Measurements from ENCODE around the gene HADHA. TPM values are rescaled to one million over a fixed set of nuclear protein-coding genes. Genes with fewer than 3 reads are reported as not detected.

HADHA gene
- total RNA-seq, 6 experiments from 2014 or later = 115 to 246 (median 160) TPM

DNA sequence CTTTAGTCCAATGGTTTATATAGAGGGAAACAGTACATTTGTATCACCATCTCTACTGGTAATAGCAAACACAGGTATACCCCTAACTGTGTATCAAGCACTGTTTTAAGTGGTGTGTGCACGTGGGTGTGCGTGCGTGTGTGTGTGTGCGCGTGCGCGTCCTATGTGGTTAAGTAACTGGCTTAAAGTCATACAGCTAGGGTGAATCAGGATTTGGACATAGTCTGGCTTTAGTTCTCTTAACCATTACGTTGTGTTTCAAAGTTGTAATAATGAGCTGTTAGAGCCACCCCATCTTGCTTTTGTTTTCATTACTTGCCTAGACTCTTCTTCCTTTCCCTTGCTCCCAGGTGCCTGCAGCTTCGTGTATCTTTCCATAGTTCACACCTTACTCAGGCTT lies 2.4 kb upstream of the HADHA start:
- DNase-seq (no peak), ATAC-seq (no peak)
- H3K27ac ChIP-seq = no peak overlapping the region
- H3K36me3 ChIP-seq = no peaks in the 10 kb centered on the region
- intact Hi-C loops (cut with DNase I) = no loop called here
- peaks cover 0 to 52% (median 24%) of the 10 kb centered on the region in 4 donors for H3K4me1 ChIP-seq
- no peaks in the 10 kb centered on the region for H3K27me3 ChIP-seq
- WGBS (ENCODE audit: insufficient coverage, low coverage, low lambda C conversion rate, missing lambda C conversion rate) = 65% methylated on average over 9 of the region's 9 CpGs
- H3K4me3 ChIP-seq = no peak overlapping the region
- TF ChIP-seq, protein P1, sequence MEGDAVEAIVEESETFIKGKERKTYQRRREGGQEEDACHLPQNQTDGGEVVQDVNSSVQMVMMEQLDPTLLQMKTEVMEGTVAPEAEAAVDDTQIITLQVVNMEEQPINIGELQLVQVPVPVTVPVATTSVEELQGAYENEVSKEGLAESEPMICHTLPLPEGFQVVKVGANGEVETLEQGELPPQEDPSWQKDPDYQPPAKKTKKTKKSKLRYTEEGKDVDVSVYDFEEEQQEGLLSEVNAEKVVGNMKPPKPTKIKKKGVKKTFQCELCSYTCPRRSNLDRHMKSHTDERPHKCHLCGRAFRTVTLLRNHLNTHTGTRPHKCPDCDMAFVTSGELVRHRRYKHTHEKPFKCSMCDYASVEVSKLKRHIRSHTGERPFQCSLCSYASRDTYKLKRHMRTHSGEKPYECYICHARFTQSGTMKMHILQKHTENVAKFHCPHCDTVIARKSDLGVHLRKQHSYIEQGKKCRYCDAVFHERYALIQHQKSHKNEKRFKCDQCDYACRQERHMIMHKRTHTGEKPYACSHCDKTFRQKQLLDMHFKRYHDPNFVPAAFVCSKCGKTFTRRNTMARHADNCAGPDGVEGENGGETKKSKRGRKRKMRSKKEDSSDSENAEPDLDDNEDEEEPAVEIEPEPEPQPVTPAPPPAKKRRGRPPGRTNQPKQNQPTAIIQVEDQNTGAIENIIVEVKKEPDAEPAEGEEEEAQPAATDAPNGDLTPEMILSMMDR (IDR thresholded peaks at IDR 0.05) = no peak
- no peak for TF ChIP-seq POLR2A (IDR thresholded peaks at IDR 0.05)
- H3K9me3 ChIP-seq = no peaks in the 10 kb centered on the region

DNA sequence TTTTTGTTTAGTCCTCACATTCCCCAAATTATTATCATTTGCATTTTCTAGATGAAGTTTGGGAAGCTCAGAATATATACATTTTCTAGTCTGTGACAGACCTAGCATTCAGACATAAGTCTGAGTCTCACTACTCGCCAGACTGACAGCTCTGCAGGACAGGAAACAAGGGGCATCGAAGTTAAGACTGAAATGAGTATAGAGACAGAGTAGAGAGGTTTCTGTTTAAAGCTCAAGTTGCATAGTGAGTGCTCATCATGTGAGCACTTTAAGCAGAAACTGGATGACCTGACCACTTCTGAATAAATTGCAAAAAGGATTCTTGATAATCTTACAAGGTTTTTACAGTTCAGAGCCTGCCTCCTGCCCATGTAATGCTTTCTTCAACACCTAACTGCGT lies 1.4 kb upstream of the HADHA start:
- peaks cover 0 to 57% (median 25%) of the 10 kb centered on the region in 4 donors for H3K4me1 ChIP-seq
- WGBS (ENCODE audit: insufficient coverage, low coverage, low lambda C conversion rate, missing lambda C conversion rate) = 4% methylated on average over 3 of the region's 3 CpGs
- DNase-seq = no peak
- intact Hi-C loops (cut with DNase I) = no loop called here
- peak overlapping the region; percentile 63 to 92 (median 83) for H3K4me3 ChIP-seq
- H3K27ac ChIP-seq = peak overlapping the region; percentile 96 to 98 (median 96)
- ATAC-seq = no peak
- TF ChIP-seq, protein P1 (IDR thresholded peaks at IDR 0.05) = no peak
- TF ChIP-seq POLR2A (IDR thresholded peaks at IDR 0.05) = no peak
- H3K27me3 ChIP-seq = no peaks in the 10 kb centered on the region
- H3K36me3 ChIP-seq = no peaks in the 10 kb centered on the region
- no peaks in the 10 kb centered on the region for H3K9me3 ChIP-seq

DNA sequence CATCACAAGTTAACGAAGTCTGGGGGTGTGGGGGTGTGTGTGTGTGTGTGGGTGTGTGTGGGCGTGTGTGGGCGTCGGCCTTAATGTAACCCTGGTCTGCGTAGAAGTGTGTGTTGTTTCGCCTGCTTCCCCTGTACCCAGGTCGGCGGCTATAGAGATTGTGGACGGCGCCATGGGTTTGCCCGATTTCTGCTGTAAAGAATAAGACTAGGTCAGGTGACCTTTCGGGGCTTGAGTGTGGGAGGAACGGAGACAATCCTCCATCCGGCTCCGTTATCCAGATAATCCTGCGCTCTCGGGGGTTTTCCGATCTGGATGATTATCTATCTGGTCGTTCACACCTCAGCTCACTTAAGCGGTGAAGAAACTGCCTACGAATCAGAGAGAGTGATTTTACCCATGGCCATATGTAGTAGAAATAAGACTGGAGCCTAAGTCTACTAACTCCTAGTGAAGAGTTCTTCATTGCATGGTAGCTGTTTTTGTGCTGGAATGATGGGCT lies 850 bp upstream of the HADHA start:
- Histone ChIP-seq H3K4me3 (peak overlapping the region; percentile 63 to 92 (median 83)), H3K36me3 (no peaks in the 10 kb centered on the region), H3K9me3 (no peaks in the 10 kb centered on the region), H3K27me3 (no peaks in the 10 kb centered on the region), H3K4me1 (peaks cover 0 to 62% (median 27%) of the 10 kb centered on the region in 4 donors), H3K27ac (peak overlapping the region; percentile 96 to 98 (median 96))
- DNase-seq (peak in 1 of 3 donors; percentile 62), ATAC-seq (peak; percentile 20 to 48 (median 33))
- 0% methylated on average over 11 of the region's 21 CpGs for WGBS (ENCODE audit: insufficient coverage, low coverage, low lambda C conversion rate, missing lambda C conversion rate)
- TF ChIP-seq, protein P1 (IDR thresholded peaks at IDR 0.05) = no peak
- no peak for TF ChIP-seq POLR2A (IDR thresholded peaks at IDR 0.05)
- intact Hi-C loops (cut with DNase I) = no loop called here

DNA sequence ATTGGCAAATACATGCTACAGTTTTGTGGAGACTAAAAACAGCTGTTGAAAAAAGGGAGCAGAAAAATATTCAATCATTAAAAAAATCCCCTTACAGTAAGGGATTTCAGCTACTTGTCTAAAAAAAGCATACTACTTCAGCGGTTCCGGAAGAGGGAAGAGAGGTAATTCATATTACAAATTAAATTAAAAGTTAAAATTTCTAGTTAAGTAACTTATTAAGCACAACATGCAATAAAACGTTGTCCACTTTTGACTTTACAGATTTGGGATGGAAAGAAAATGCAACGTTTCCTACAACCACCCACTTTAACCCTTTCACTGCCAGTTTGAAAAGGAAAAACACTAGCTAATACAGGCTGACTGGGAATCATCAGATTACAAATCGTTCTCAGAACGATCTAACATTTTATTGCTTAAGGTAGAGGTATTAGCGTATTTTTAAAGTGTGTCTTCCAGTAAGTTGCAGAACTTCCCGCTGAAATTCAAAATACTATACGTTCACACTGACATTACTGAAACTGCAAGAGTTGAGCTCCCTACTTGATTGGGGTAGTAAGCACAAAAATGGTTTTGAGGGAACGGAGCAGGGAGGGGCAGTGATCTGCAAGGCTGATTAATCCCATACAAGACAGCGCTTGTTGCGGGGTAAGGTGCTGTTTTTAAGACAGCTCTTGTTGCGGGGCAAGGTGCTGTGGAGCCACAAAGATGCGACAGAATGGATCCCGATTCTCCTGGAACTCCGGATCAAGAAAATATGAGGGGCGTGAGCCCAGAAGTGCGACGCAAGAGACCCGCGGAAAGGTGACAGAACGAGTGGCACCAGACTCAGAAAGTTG lies 743 bp downstream of the HADHA start:
- no peaks in the 10 kb centered on the region for H3K9me3 ChIP-seq
- WGBS (ENCODE audit: insufficient coverage, low coverage, low lambda C conversion rate, missing lambda C conversion rate) = 1% methylated on average over 16 of the region's 22 CpGs
- H3K27me3 ChIP-seq = no peaks in the 10 kb centered on the region
- peak overlapping the region; percentile 96 to 98 (median 96) for H3K27ac ChIP-seq
- no peak for DNase-seq
- ATAC-seq = no peak
- H3K4me3 ChIP-seq = peak overlapping the region; percentile 63 to 92 (median 83)
- TF ChIP-seq, protein P1 (IDR thresholded peaks at IDR 0.05) = no peak
- no peak for TF ChIP-seq POLR2A (IDR thresholded peaks at IDR 0.05)
- no peaks in the 10 kb centered on the region for H3K36me3 ChIP-seq
- H3K4me1 ChIP-seq = peaks cover 0 to 64% (median 27%) of the 10 kb centered on the region in 4 donors
- intact Hi-C loops (cut with DNase I) = no loop called here
